ENCODE data around the gene MYL6. TPM values are rescaled to one million over a fixed set of nuclear protein-coding genes. Genes with fewer than 3 reads are reported as not detected.
A peak's percentile ranks its signal among the peaks of the same experiment; 100 is the strongest.

The MYL6 gene
- total and polyA plus RNA-seq, 9 of the 15 experiments (the other 6 are each of a cell fraction or from before 2014, with no cell fraction given): 557 to 1,664 (median 958) TPM

- TF ChIP-seq ZNF639 (CRISPR knock-in tag; conservative IDR thresholded peaks at IDR 0.05 in 1 of 2, IDR thresholded peaks at IDR 0.05 in 1 of 2): 0 out of 4 replicates have a peak, but pooled peaks of 1 of the 2 experiments have one; percentile 49
- no peak for TF ChIP-seq FOXK1 (CRISPR knock-in tag; IDR thresholded peaks at IDR 0.05; ENCODE audit: borderline replicate concordance)
- no peak for TF ChIP-seq MITF (IDR thresholded peaks at IDR 0.05)
- TF ChIP-seq LEF1 (IDR thresholded peaks at IDR 0.05): no peak
- TF ChIP-seq CREB5 (CRISPR knock-in tag; IDR thresholded peaks at IDR 0.05): no peak
- peak; percentile 68 for TF ChIP-seq NCOR1 (IDR thresholded peaks at IDR 0.05)
- no peak; the same call in 1 of the 2 replicates for TF ChIP-seq POLR2AphosphoS2 (IDR thresholded peaks at IDR 0.05; ENCODE audit: low read length)
- no peak for TF ChIP-seq TFE3 (CRISPR knock-in tag; IDR thresholded peaks at IDR 0.05)
- TF ChIP-seq GTF2F1 (IDR thresholded peaks at IDR 0.05; ENCODE audit: low read depth, low read length): no peak
- TF ChIP-seq GATAD2B (IDR thresholded peaks at IDR 0.05; ENCODE audit: borderline replicate concordance): no peak
- TF ChIP-seq PURB (CRISPR knock-in tag; IDR thresholded peaks at IDR 0.05; ENCODE audit: low read depth): no peak
- TF ChIP-seq NCOA1 (IDR thresholded peaks at IDR 0.05; ENCODE audit: low read depth): peak; percentile 24; the same call in 1 of the 2 replicates
- TF ChIP-seq RNF2 (IDR thresholded peaks at IDR 0.05): peak; percentile 88; the same call in 1 of the 2 replicates
- no peak for TF ChIP-seq ZNF609 (CRISPR knock-in tag; IDR thresholded peaks at IDR 0.05; ENCODE audit: borderline replicate concordance)
These were observed 28.8 kb upstream of the MYL6 start (continued) for GRCh38 chr12:56129206-56129941.

All from K562 (cell line).